Suprapubic skin (tissue), 4 donors: ENCODE measurements around the gene KCND1. TPM values are rescaled to one million over a fixed set of nuclear protein-coding genes. Genes with fewer than 3 reads are reported as not detected.

Source experiments
- DNase-seq, 2 donors: peaks; one replicate each; pipeline ENCODE4 v3.0.0-alpha.2; 2019; ENCODE audit warnings: low spot score in 2 of 2
- H3K27ac ChIP-seq: fragments of 200-600 bp; sonication (generic); one replicate; pipeline ENCODE4 v1.5.1; 2019
- H3K27me3 ChIP-seq: fragments of 200-600 bp; sonication (generic); one replicate; pipeline ENCODE4 v1.5.1; 2019
- H3K36me3 ChIP-seq: fragments of 200-600 bp; sonication (generic); one replicate; pipeline ENCODE4 v1.5.1; 2019
- H3K4me1 ChIP-seq: fragments of 200-600 bp; sonication (generic); one replicate; pipeline ENCODE4 v1.5.1; 2019
- H3K4me3 ChIP-seq: fragments of 200-600 bp; sonication (generic); one replicate; pipeline ENCODE4 v1.5.1; 2019; ENCODE audit warnings: mild to moderate bottlenecking
- H3K9me3 ChIP-seq: fragments of 200-600 bp; sonication (generic); one replicate; pipeline ENCODE4 v1.5.1; 2019
- CTCF ChIP-seq, 2 donors: fragments of 200-600 bp in 1 of 2; fragments of 450-650 bp in 1 of 2; sonication (generic) in 1 of 2; IDR thresholded peaks; one replicate each; pipeline ENCODE4 v1.5.1; 2016 to 2019; ENCODE audit warnings: antibody characterized with exemption in 2 of 2, mild to moderate bottlenecking in 1 of 2, moderate library complexity in 1 of 2
- EP300 ChIP-seq: sonication (generic); formaldehyde crosslinking; IDR thresholded peaks from one replicate; pipeline ENCODE4 v1.6.1; 2017; ENCODE audit warnings: antibody characterized with exemption
- POLR2A ChIP-seq, 2 donors: fragments of 450-650 bp; IDR thresholded peaks; one replicate each; pipeline ENCODE4 v1.6.1; 2017; ENCODE audit warnings: antibody characterized with exemption in 2 of 2, mild to moderate bottlenecking in 2 of 2, moderate library complexity in 2 of 2
- POLR2AphosphoS5 ChIP-seq, 3 donors: sonication (generic); formaldehyde crosslinking; IDR thresholded peaks; one replicate each; pipeline ENCODE4 v1.6.1; 2017; ENCODE audit warnings: antibody characterized with exemption in 3 of 3
- WGBS: methylation state at CpG from one replicate; pipeline ENCODE4 v1.1.5; 2018; 5-methylcytosine and 5-hydroxymethylcytosine counted together
- total RNA-seq, 4 donors: library from RNA; depleted of rRNA; stranded (reverse); fragments of >200 nt; gene quantifications; one replicate each; pipeline ENCODE4 v1.1.0, GENCODE V29; 2016

Gene KCND1
- total RNA-seq, 4 donors from 2014 or later = 0.55 to 2.8 (median 1.3) TPM

GRCh38 chrX:48914593-48915493 is 56.8 kb downstream of the KCND1 start:
- WGBS = 94% methylated on average over 13 of the region's 13 CpGs
- DNase-seq = no peak
- Histone ChIP-seq H3K4me1 (peaks cover 42% of the 10 kb centered on the region), H3K27me3 (no peaks in the 10 kb centered on the region), H3K36me3 (peaks cover 3% of the 10 kb centered on the region), H3K27ac (no peak overlapping the region), H3K9me3 (no peaks in the 10 kb centered on the region), H3K4me3 (no peak overlapping the region)
- TF ChIP-seq POLR2AphosphoS5 (IDR thresholded peaks at IDR 0.05) (no peak), EP300 (no peak), CTCF (IDR thresholded peaks at IDR 0.05) (no peak), POLR2A (IDR thresholded peaks at IDR 0.05) (no peak)

- H3K36me3 ChIP-seq = peaks cover 3% of the 10 kb centered on the region
- no peak overlapping the region for H3K27ac ChIP-seq
- TF ChIP-seq POLR2A (IDR thresholded peaks at IDR 0.05) = no peak
- no peak for DNase-seq
- WGBS = 76% methylated on average over 3 of the region's 5 CpGs
- H3K4me3 ChIP-seq = no peak overlapping the region
- peaks cover 37% of the 10 kb centered on the region for H3K4me1 ChIP-seq
- H3K27me3 ChIP-seq = no peaks in the 10 kb centered on the region
- H3K9me3 ChIP-seq = no peaks in the 10 kb centered on the region
Observed at GRCh38 chrX:48913605-48914366, 57.9 kb downstream of the KCND1 start.

- peak within 1 kb of the TSS; percentile 84 for H3K27ac ChIP-seq
- H3K4me3 ChIP-seq = peak within 1 kb of the TSS; percentile 63
- DNase-seq = peak; percentile 83 to 89
- no peak for TF ChIP-seq CTCF (IDR thresholded peaks at IDR 0.05)
- TF ChIP-seq POLR2A (IDR thresholded peaks at IDR 0.05) = peak in 1 of 2 donors; percentile 36
- TF ChIP-seq EP300 = no peak
- TF ChIP-seq POLR2AphosphoS5 (IDR thresholded peaks at IDR 0.05) = no peak
- WGBS = 42% methylated on average over 59 of the region's 60 CpGs
- no peaks in the 10 kb centered on the region for H3K9me3 ChIP-seq
- peaks cover 19% of the 10 kb centered on the region for H3K4me1 ChIP-seq
- H3K27me3 ChIP-seq = no peaks in the 10 kb centered on the region
- H3K36me3 ChIP-seq = peaks cover 5% of the 10 kb centered on the region
Observed at GRCh38 chrX:48911412-48912182, 60.0 kb downstream of the KCND1 start, which contains the start of gene SLC35A2. Gene SLC35A2 (minus strand): TSS chrX:48911646. CDS start chrX:48911636, 10 bp downstream.

Other genes with a start within 250 kb of the KCND1 start
- gene GLOD5, start 210.1 kb downstream of the KCND1 start, total RNA-seq = not detected
- not detected for gene GATA1, start 185.3 kb downstream of the KCND1 start, total RNA-seq
- 100 to 1,000 TPM in 1 of 4 donors, 10 to 100 TPM in 3; 67.3 to 129 (median 93.2) TPM for gene HDAC6, start 169.8 kb downstream of the KCND1 start, total RNA-seq
- not detected for gene ERAS, start 145.3 kb downstream of the KCND1 start, total RNA-seq
- 1 to 10 TPM; 1.5 to 9.0 (median 2.4) TPM for gene PCSK1N, start 136.2 kb downstream of the KCND1 start, total RNA-seq
- 10 to 100 TPM; 40.8 to 60.5 (median 43.4) TPM for gene TIMM17B, start 74.1 kb downstream of the KCND1 start, total RNA-seq
- gene PQBP1, start 73.9 kb downstream of the KCND1 start, total RNA-seq = 10 to 100 TPM; 51.8 to 88.3 (median 71.9) TPM
- gene SLC35A2, start 60.2 kb downstream of the KCND1 start, total RNA-seq = 10 to 100 TPM; 17.1 to 32.3 (median 24.3) TPM
- gene PIM2, start 52.8 kb downstream of the KCND1 start, total RNA-seq = 10 to 100 TPM in 1 of 4 donors, 1 to 10 TPM in 3; 6.2 to 18.2 (median 8.7) TPM
- 10 to 100 TPM; 32.3 to 50.1 (median 46.2) TPM for gene OTUD5, start 14.2 kb downstream of the KCND1 start, total RNA-seq
- gene GRIPAP1, start 30.4 kb upstream of the KCND1 start, total RNA-seq = 10 to 100 TPM; 26.8 to 67.7 (median 35.2) TPM
- 10 to 100 TPM; 40.4 to 54.9 (median 50.3) TPM for gene TFE3, start 71.5 kb upstream of the KCND1 start, total RNA-seq
- gene CCDC120, start 87.2 kb upstream of the KCND1 start, total RNA-seq = 10 to 100 TPM; 36.6 to 43.3 (median 38.1) TPM
- gene PRAF2, start 102.2 kb upstream of the KCND1 start, total RNA-seq = 10 to 100 TPM in 2 of 4 donors, 1 to 10 TPM in 2; 4.6 to 15.6 (median 9.2) TPM
- 100 to 1,000 TPM in 1 of 4 donors, 10 to 100 TPM in 3; 65.8 to 122 (median 86.8) TPM for gene WDR45, start 108.0 kb upstream of the KCND1 start, total RNA-seq
- 10 to 100 TPM; 27.7 to 31.7 (median 28.9) TPM for gene GPKOW, start 151.9 kb upstream of the KCND1 start, total RNA-seq
- 10 to 100 TPM in 2 of 4 donors, 1 to 10 TPM in 2; 4.9 to 14.9 (median 9.0) TPM for gene MAGIX, start 190.9 kb upstream of the KCND1 start, total RNA-seq
- 100 to 1,000 TPM; 159 to 250 (median 205) TPM for gene PLP2, start 200.1 kb upstream of the KCND1 start, total RNA-seq
- gene PRICKLE3, start 214.5 kb upstream of the KCND1 start, total RNA-seq = 10 to 100 TPM; 20.8 to 47.9 (median 31.1) TPM
- gene SYP, start 228.3 kb upstream of the KCND1 start, total RNA-seq = 1 to 10 TPM in 2 of 4 donors, under 1 TPM in 1, not detected in 1; 0.30 to 1.6 (median 1.3) TPM